Measurements from ENCODE around the gene APCDD1L. TPM values are rescaled to one million over a fixed set of nuclear protein-coding genes. Genes with fewer than 3 reads are reported as not detected.
A peak's percentile ranks its signal among the peaks of the same experiment; 100 is the strongest.

The APCDD1L gene
- total and polyA plus RNA-seq, 2 of the 8 experiments (the other 6 are each of a cell fraction or from before 2014, with no cell fraction given), result 0.83 to 3.1 TPM

GRCh38 chr20:58542411-58543095 is 27.4 kb upstream of the APCDD1L start:
- Histone ChIP-seq H2BK5ac (ENCODE audit: low read depth, low read length) (no peak overlapping the region), H3K18ac (ENCODE audit: extremely low read depth, low read length) (no peak overlapping the region), H3K36me3 (ENCODE audit: control insufficient read depth in 2 of 4, insufficient read depth in 4 of 4, low read length in 3 of 4) (no peaks in the 10 kb centered on the region), H3K4me1 (replicated peaks in 1 of 4; ENCODE audit: control insufficient read depth in 3 of 4, insufficient read depth in 4 of 4, low read length in 3 of 4) (no peaks in the 10 kb centered on the region; a peak in 1 of 7 replicates), H2BK15ac (ENCODE audit: low read length) (0 out of 2 replicates have a peak overlapping the region, but pooled peaks have one; percentile 72), H3K23me2 (ENCODE audit: low read depth, low read length) (no peaks in the 10 kb centered on the region), H3K79me1 (ENCODE audit: low read depth, low read length) (no peaks in the 10 kb centered on the region), H3K4me3 (ENCODE audit: extremely low read depth in 1 of 4, insufficient read depth in 2 of 4, low read depth in 3 of 4, low read length in 4 of 4) (no peak overlapping the region), H4K20me1 (replicated peaks in 1 of 2; ENCODE audit: control insufficient read depth in 1 of 2, insufficient read depth in 2 of 2, low read length in 2 of 2) (no peaks in the 10 kb centered on the region), H3K9me3 (ENCODE audit: insufficient read depth in 2 of 2, low read depth in 1 of 2, low read length in 1 of 2) (peaks cover 1 to 9% of the 10 kb centered on the region in 2 experiments; a peak in 3 of 4 replicates), H3K4ac (replicated peaks; ENCODE audit: insufficient read length, low read depth, low read length) (no peak overlapping the region), H2BK120ac (replicated peaks; ENCODE audit: low read depth, low read length) (no peak overlapping the region), H4K8ac (ENCODE audit: extremely low read depth, insufficient read depth, low read length) (no peak overlapping the region), H2AK5ac (ENCODE audit: low read depth, low read length) (no peak overlapping the region; the same call in 1 of the 2 replicates), H3K4me2 (ENCODE audit: insufficient read depth in 1 of 2, low read depth in 2 of 2, low read length in 2 of 2) (no peak overlapping the region), H3K14ac (ENCODE audit: insufficient read length) (no peak overlapping the region), H2BK12ac (ENCODE audit: low read depth, low read length) (peak overlapping the region; percentile 60; the same call in 1 of the 2 replicates), H3K23ac (ENCODE audit: insufficient read length) (no peak overlapping the region), H3K27ac (ENCODE audit: low read depth, low read length) (no peak overlapping the region), H2BK20ac (ENCODE audit: low read length) (no peak overlapping the region), H3K27me3 (replicated peaks in 1 of 4; ENCODE audit: control insufficient read depth in 3 of 4, extremely low read depth in 1 of 4, insufficient read depth in 3 of 4, low read length in 3 of 4) (no peaks in the 10 kb centered on the region), H4K91ac (replicated peaks; ENCODE audit: insufficient read length, low read length) (no peak overlapping the region), H4K5ac (ENCODE audit: insufficient read length, low read depth, low read length) (no peak overlapping the region), H3K9ac (replicated peaks in 1 of 4; ENCODE audit: extremely low read depth in 1 of 4, low read depth in 3 of 4, low read length in 3 of 4) (no peak overlapping the region), H3K56ac (replicated peaks; ENCODE audit: insufficient read length, low read depth, low read length) (no peak overlapping the region), H3K79me2 (ENCODE audit: control insufficient read depth in 1 of 2, insufficient read depth in 2 of 2, low read length in 2 of 2) (no peaks in the 10 kb centered on the region), H2AFZ (ENCODE audit: low read length) (no peak overlapping the region)
- 91% methylated on average over 14 of the region's 18 CpGs; no CpG with 5 or more reads in 1 of the 2 experiments for WGBS, 2 experiments (ENCODE audit: extremely low coverage in 1 of 2, insufficient coverage in 1 of 2, insufficient read length in 1 of 2, insufficient replicate concordance in 2 of 2, low coverage in 1 of 2, low lambda C conversion rate in 2 of 2, missing lambda C conversion rate in 1 of 2)
- no peak for FAIRE-seq
- peak in 1 of 2 experiments; percentile 40 for DNase-seq (ENCODE audit: low read depth in 1 of 2, low spot score in 2 of 2)
- CTCF ChIA-PET (ENCODE audit: partially characterized antibody), result no interaction called here
- POLR2A ChIA-PET (ENCODE audit: partially characterized antibody), result interaction anchor here (1.3 kb wide), 1 partner anchor 8 kb away, joined by 3 read pairs; no protein-coding TSS in a partner anchor
- no peak for TF ChIP-seq HDAC6 (IDR thresholded peaks at IDR 0.05; ENCODE audit: low read depth, low read length)
- TF ChIP-seq GTF2F1 (IDR thresholded peaks at IDR 0.05; ENCODE audit: borderline replicate concordance, low read depth, low read length), result no peak
- TF ChIP-seq NRF1 (IDR thresholded peaks at IDR 0.05; ENCODE audit: low read depth, low read length), result no peak
- TF ChIP-seq NANOG (IDR thresholded peaks at IDR 0.05; ENCODE audit: insufficient read depth, low read depth, low read length, poor library complexity, severe bottlenecking), result no peak
- no peak for TF ChIP-seq EGR1 (IDR thresholded peaks at IDR 0.05; ENCODE audit: borderline replicate concordance, low read depth, low read length)
